GM12878 (cell line): ENCODE data around the gene PPP1R27.

ENCODE experiments used
- EZH2 ChIP-seq: IDR thresholded peaks from 2 replicates; pipeline ENCODE4 v1.6.1; 2012; ENCODE audit warnings: low read depth, mild to moderate bottlenecking, control low read depth, inconsistent platforms, low read length, borderline replicate concordance; ENCODE audit not compliant: control insufficient read depth
- POLR2AphosphoS2 ChIP-seq: IDR thresholded peaks from 2 replicates; pipeline ENCODE4 v1.6.1; 2011; ENCODE audit warnings: low read depth, mild to moderate bottlenecking, low read length, improper control_type of control experiment, moderate library complexity
- POLR2AphosphoS5 ChIP-seq: IDR thresholded peaks from 2 replicates; pipeline ENCODE4 v1.6.1; 2011; ENCODE audit warnings: mild to moderate bottlenecking, low read length, inconsistent platforms
- RAD21 ChIP-seq: IDR thresholded peaks from 2 replicates; pipeline ENCODE4 v1.6.1; 2011; ENCODE audit warnings: mild to moderate bottlenecking, low read depth, low read length, moderate library complexity; ENCODE audit not compliant: insufficient read depth
- SIN3A ChIP-seq: IDR thresholded peaks from 2 replicates; pipeline ENCODE4 v1.6.1; 2012; ENCODE audit warnings: low read depth, low read length, improper control_type of control experiment
- TAF1 ChIP-seq: IDR thresholded peaks from 2 replicates; pipeline ENCODE4 v1.6.1; 2011; ENCODE audit warnings: mild to moderate bottlenecking, low read depth, low read length, borderline replicate concordance
- TF ChIP-seq, protein P1 (sequence below): IDR thresholded peaks from 2 replicates; pipeline ENCODE4 v1.6.1; 2011; ENCODE audit warnings: low read depth, low read length, improper control_type of control experiment, borderline replicate concordance
- TF ChIP-seq, protein P2 (sequence below), 3 experiments: IDR thresholded peaks in 2 of 3; conservative IDR thresholded peaks in 1 of 3; 2 replicates each; pipeline ENCODE4 v1.5.1; 2011; ENCODE audit warnings: low read depth in 3 of 3, low read length in 3 of 3, mild to moderate bottlenecking in 3 of 3, control low read depth in 2 of 3, moderate library complexity in 2 of 3, inconsistent platforms in 1 of 3, mixed read lengths in 1 of 3; ENCODE audit not compliant: control insufficient read depth in 2 of 3, insufficient read depth in 1 of 3; ENCODE audit errors: extremely low read depth in 1 of 3
- TF ChIP-seq, protein P3 (sequence below): IDR thresholded peaks from 2 replicates; pipeline ENCODE4 v1.6.1; 2012; ENCODE audit warnings: low read depth, low read length, improper control_type of control experiment

DNA sequence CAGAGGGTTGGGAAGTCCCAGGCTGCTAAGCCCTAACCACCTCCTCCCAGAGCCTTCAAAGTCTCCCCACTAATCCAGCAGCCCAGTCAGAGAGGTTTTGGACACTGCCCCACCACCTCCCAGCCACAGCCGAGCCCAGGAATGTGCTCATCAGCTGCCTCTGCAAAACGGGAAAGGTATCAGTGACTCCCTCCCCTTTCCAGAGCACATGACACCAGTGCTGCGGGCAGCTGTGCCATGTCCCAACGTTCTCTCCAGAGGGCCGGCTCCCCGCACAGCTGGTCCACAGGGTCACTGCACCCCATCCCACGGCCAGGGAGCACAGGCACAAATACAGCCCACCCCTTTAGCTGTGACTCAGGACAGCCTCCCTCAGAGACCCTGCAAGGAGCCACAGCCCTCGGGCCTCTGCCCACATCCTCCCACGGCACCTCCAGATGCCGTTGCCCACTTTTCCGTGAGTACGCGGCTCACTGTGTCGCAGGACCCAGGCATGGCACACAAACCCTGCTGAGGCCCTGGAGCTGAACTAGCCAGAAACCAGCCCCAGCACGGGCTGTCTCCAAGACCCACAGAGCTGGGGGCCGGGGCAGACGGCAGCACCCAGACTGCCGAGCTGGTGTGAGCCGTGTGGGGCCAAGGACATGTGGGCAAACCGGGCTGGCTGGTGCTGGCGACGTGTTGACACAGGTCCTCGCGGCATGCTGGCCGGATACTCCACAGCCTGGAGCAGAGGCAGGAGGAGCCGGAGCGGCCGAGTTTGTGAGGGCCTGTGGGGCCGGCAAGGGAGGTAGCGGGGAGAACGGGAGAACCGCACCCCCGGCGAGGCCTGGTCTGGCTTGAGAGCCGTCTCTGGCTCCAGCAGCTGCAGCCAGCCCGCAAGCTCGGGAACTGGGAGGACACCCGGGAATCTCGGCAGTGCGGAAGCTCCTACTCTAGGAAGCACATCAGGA lies 6.3 kb upstream of the PPP1R27 start:
- TF ChIP-seq, protein P1, sequence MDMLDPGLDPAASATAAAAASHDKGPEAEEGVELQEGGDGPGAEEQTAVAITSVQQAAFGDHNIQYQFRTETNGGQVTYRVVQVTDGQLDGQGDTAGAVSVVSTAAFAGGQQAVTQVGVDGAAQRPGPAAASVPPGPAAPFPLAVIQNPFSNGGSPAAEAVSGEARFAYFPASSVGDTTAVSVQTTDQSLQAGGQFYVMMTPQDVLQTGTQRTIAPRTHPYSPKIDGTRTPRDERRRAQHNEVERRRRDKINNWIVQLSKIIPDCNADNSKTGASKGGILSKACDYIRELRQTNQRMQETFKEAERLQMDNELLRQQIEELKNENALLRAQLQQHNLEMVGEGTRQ, result no peak
- TF ChIP-seq RAD21 (no peak), POLR2AphosphoS5 (no peak), EZH2 (no peak), SIN3A (no peak), TAF1 (no peak), POLR2AphosphoS2 (no peak)
- TF ChIP-seq, protein P2, sequence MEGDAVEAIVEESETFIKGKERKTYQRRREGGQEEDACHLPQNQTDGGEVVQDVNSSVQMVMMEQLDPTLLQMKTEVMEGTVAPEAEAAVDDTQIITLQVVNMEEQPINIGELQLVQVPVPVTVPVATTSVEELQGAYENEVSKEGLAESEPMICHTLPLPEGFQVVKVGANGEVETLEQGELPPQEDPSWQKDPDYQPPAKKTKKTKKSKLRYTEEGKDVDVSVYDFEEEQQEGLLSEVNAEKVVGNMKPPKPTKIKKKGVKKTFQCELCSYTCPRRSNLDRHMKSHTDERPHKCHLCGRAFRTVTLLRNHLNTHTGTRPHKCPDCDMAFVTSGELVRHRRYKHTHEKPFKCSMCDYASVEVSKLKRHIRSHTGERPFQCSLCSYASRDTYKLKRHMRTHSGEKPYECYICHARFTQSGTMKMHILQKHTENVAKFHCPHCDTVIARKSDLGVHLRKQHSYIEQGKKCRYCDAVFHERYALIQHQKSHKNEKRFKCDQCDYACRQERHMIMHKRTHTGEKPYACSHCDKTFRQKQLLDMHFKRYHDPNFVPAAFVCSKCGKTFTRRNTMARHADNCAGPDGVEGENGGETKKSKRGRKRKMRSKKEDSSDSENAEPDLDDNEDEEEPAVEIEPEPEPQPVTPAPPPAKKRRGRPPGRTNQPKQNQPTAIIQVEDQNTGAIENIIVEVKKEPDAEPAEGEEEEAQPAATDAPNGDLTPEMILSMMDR (IDR thresholded peaks at IDR 0.05 in 2 of 3, conservative IDR thresholded peaks at IDR 0.05 in 1 of 3; ENCODE audit: control insufficient read depth in 2 of 3, extremely low read depth in 1 of 3, insufficient read depth in 1 of 3, low read depth in 3 of 3, low read length in 3 of 3), result no peak
- TF ChIP-seq, protein P3, sequence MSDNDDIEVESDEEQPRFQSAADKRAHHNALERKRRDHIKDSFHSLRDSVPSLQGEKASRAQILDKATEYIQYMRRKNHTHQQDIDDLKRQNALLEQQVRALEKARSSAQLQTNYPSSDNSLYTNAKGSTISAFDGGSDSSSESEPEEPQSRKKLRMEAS, result no peak
